PC-3 (cell line): ENCODE measurements around the gene TTC1.

Experiments
- CTCF ChIP-seq: fragments of 300-600 bp; sonication (generic); conservative IDR thresholded peaks from 2 replicates; pipeline ENCODE4 v1.5.1; 2017; ENCODE audit warnings: antibody characterized with exemption, low read depth, mild to moderate bottlenecking, low read length
- EZH2 ChIP-seq: fragments of 300-600 bp; sonication (generic); IDR thresholded peaks from one replicate; pipeline ENCODE4 v1.6.1; 2017; ENCODE audit warnings: antibody characterized with exemption, mild to moderate bottlenecking, low read length; ENCODE audit not compliant: unreplicated experiment
- EZH2phosphoT487 ChIP-seq: fragments of 300-600 bp; sonication (generic); IDR thresholded peaks from 2 replicates; pipeline ENCODE4 v1.6.1; 2018; ENCODE audit warnings: mild to moderate bottlenecking, antibody characterized with exemption, low read length, borderline replicate concordance

GRCh38 chr5:159963935-159964334 lies 45.0 kb upstream of the TTC1 start:
- TF ChIP-seq CTCF (no peak), EZH2 (no peak), EZH2phosphoT487 (no peak)
